Hepatocyte (in vitro differentiated cells): ENCODE results near the gene LPP. TPM values are rescaled to one million over a fixed set of nuclear protein-coding genes. Genes with fewer than 3 reads are reported as not detected.

Experiments
- DNase-seq: peaks from one replicate; pipeline ENCODE4 v3.0.0-alpha.2; 2016; ENCODE audit warnings: low spot score
- H2AFZ ChIP-seq: fragments of 200-600 bp; sonication (generic); 2 replicates; pipeline ENCODE4 v1.6.0; 2016; ENCODE audit warnings: antibody characterized with exemption, mild to moderate bottlenecking
- H3K27ac ChIP-seq: fragments of 200-600 bp; sonication (generic); 2 replicates; pipeline ENCODE4 v1.5.1; 2016; ENCODE audit warnings: mild to moderate bottlenecking
- H3K27me3 ChIP-seq: fragments of 200-600 bp; sonication (generic); 2 replicates; pipeline ENCODE4 v1.6.1; 2016
- H3K36me3 ChIP-seq: fragments of 200-600 bp; sonication (generic); replicated peaks from 2 replicates; pipeline ENCODE4 v1.5.1; 2016; ENCODE audit warnings: low read depth; ENCODE audit not compliant: insufficient read depth
- H3K4me1 ChIP-seq: fragments of 200-600 bp; sonication (generic); 2 replicates; pipeline ENCODE4 v1.5.1; 2016; ENCODE audit warnings: mild to moderate bottlenecking, moderate library complexity; ENCODE audit not compliant: insufficient read depth
- H3K4me2 ChIP-seq: fragments of 200-600 bp; sonication (generic); 2 replicates; pipeline ENCODE4 v1.6.0; 2016
- H3K4me3 ChIP-seq: fragments of 200-600 bp; sonication (generic); 2 replicates; pipeline ENCODE4 v1.5.1; 2016; ENCODE audit warnings: mild to moderate bottlenecking
- H3K79me2 ChIP-seq: fragments of 200-600 bp; sonication (generic); 2 replicates; pipeline ENCODE4 v1.6.0; 2017; ENCODE audit warnings: mild to moderate bottlenecking
- H3K9me2 ChIP-seq: fragments of 200-600 bp; sonication (generic); replicated peaks from 2 replicates; pipeline ENCODE4 v1.6.0; 2017; ENCODE audit warnings: mild to moderate bottlenecking; ENCODE audit not compliant: insufficient read depth
- H3K9me3 ChIP-seq: fragments of 200-600 bp; sonication (generic); 2 replicates; pipeline ENCODE4 v1.5.1; 2016; ENCODE audit warnings: low read depth, mild to moderate bottlenecking
- H4K20me1 ChIP-seq: fragments of 200-600 bp; sonication (generic); 2 replicates; pipeline ENCODE4 v1.6.0; 2016; ENCODE audit warnings: mild to moderate bottlenecking; ENCODE audit not compliant: insufficient read depth, poor library complexity, severe bottlenecking
- CTCF ChIP-seq: fragments of 200-600 bp; sonication (generic); IDR thresholded peaks from 2 replicates; pipeline ENCODE4 v1.5.1; 2016; ENCODE audit warnings: antibody characterized with exemption, mild to moderate bottlenecking; ENCODE audit not compliant: poor library complexity
- EZH2 ChIP-seq: fragments of 200-600 bp; sonication (generic); IDR thresholded peaks from 2 replicates; pipeline ENCODE4 v1.6.1; 2016; ENCODE audit warnings: antibody characterized with exemption, mild to moderate bottlenecking, borderline replicate concordance
- EZH2phosphoT487 ChIP-seq: fragments of 200-600 bp; sonication (generic); IDR thresholded peaks from one replicate; pipeline ENCODE4 v1.6.1; 2018; ENCODE audit warnings: antibody characterized with exemption, mild to moderate bottlenecking, low read depth, moderate library complexity; ENCODE audit not compliant: unreplicated experiment, severe bottlenecking
- WGBS: methylation state at CpG from one replicate; pipeline ENCODE4 v1.1.6; 2016; ENCODE audit warnings: low lambda C conversion rate; ENCODE audit errors: missing lambda C conversion rate; 5-methylcytosine and 5-hydroxymethylcytosine counted together
- polyA plus RNA-seq: library from polyadenylated mRNA; unstranded; fragments of >200 nt; fragmentation: Nextera tagmentation; extraction: Ambion mirVana; gene quantifications from 2 replicates; pipeline ENCODE4 v1.2.1, GENCODE V29; 2016
- total RNA-seq: library from RNA; depleted of rRNA; stranded (reverse); fragments of >200 nt; gene quantifications from 2 replicates; pipeline ENCODE4 v1.2.3, GENCODE V29; 2014

The LPP gene
- total and polyA plus RNA-seq, 2 experiments from 2014 or later: 53.2 to 73.8 TPM

DNA sequence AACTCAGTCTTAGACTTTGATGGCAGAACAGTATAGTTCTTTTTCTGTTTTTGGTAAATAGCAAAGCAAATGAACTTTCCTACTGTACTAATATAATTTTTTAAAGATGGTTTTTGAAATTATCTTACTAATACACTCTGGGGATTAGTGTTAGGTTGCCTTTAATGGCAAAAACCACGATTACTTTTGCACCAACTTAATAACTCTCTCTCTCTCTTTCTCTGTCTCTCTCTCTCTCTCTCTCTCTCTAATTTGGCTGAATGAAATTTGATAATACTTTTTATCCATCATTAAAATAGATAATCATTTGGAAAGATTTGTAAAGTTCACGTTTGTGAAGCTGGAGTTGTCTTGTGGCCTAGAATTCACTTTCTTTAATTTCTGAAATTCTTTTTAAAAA is 257.8 kb downstream of the LPP start:
- Histone ChIP-seq H3K9me3 (no peaks in the 10 kb centered on the region), H3K4me2 (no peak overlapping the region), H3K79me2 (peaks cover 10% of the 10 kb centered on the region), H3K27me3 (no peaks in the 10 kb centered on the region), H2AFZ (no peak overlapping the region), H3K4me1 (no peaks in the 10 kb centered on the region), H3K9me2 (no peaks in the 10 kb centered on the region), H3K27ac (no peak overlapping the region), H4K20me1 (no peaks in the 10 kb centered on the region), H3K36me3 (no peaks in the 10 kb centered on the region), H3K4me3 (no peak overlapping the region)
- no peak for TF ChIP-seq EZH2phosphoT487
- no peak for TF ChIP-seq EZH2
- no peak for TF ChIP-seq CTCF
- 94% methylated on average over 2 of the region's 2 CpGs for WGBS
- DNase-seq: no peak

DNA sequence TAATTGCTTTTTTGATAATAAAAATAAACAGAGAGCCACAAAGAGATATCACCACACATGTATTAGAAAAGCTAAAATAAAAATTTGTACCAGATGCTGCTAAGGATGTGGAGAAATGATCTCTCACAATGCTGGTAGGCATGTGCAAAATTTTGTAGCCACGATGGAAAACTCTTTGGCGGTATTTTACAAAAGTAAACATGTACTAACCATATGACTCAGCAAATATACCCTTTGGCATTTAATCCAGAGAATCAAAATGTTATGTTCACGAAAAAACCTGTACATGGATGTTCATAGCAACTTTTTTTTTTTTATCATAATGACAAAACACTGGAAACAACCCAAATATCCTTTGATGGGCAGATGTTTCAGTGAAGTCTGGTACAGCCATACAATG is 261.2 kb downstream of the LPP start:
- Histone ChIP-seq H3K9me2 (no peaks in the 10 kb centered on the region), H3K4me1 (no peaks in the 10 kb centered on the region), H3K36me3 (no peaks in the 10 kb centered on the region), H3K27me3 (no peaks in the 10 kb centered on the region), H2AFZ (no peak overlapping the region), H3K4me2 (no peak overlapping the region), H4K20me1 (no peaks in the 10 kb centered on the region), H3K27ac (no peak overlapping the region), H3K9me3 (no peaks in the 10 kb centered on the region), H3K4me3 (no peak overlapping the region), H3K79me2 (peaks cover 22% of the 10 kb centered on the region)
- WGBS: 96% methylated on average over 3 of the region's 3 CpGs
- DNase-seq: no peak
- no peak for TF ChIP-seq EZH2phosphoT487
- TF ChIP-seq CTCF: no peak
- no peak for TF ChIP-seq EZH2

DNA sequence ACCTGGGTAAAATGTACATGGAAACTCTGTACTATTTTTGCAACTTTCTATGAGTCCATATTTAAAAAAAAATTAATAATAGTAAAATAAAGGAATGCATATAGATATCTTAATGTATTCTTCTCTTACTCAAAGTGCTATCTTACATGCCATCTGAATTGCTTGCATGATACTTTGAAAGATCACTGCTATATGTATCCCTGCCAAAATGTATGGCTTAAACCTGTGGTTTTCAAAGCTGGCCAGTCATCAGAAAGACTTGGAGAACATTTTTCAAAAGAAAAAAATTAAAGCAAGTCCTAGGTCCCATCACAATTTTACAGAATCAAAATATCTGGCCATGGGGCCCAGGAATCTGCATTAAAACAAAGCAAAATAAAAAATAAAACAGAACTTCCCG is 262.1 kb downstream of the LPP start:
- Histone ChIP-seq H3K4me2 (no peak overlapping the region), H3K9me2 (no peaks in the 10 kb centered on the region), H3K4me3 (no peak overlapping the region), H3K27me3 (no peaks in the 10 kb centered on the region), H3K9me3 (no peaks in the 10 kb centered on the region), H4K20me1 (no peaks in the 10 kb centered on the region), H3K36me3 (no peaks in the 10 kb centered on the region), H3K4me1 (no peaks in the 10 kb centered on the region), H3K27ac (no peak overlapping the region), H2AFZ (no peak overlapping the region), H3K79me2 (peaks cover 22% of the 10 kb centered on the region)
- TF ChIP-seq EZH2phosphoT487: no peak
- TF ChIP-seq EZH2: no peak
- no peak for TF ChIP-seq CTCF
- 93% methylated on average over 1 of the region's 1 CpG for WGBS
- no peak for DNase-seq

GRCh38 chr3:188417271-188417696 is 263.3 kb downstream of the LPP start:
- TF ChIP-seq EZH2phosphoT487 (no peak), CTCF (no peak), EZH2 (no peak)
- Histone ChIP-seq H3K36me3 (no peaks in the 10 kb centered on the region), H3K4me1 (peaks cover 5% of the 10 kb centered on the region), H2AFZ (no peak overlapping the region), H3K9me3 (no peaks in the 10 kb centered on the region), H4K20me1 (no peaks in the 10 kb centered on the region), H3K79me2 (peaks cover 26% of the 10 kb centered on the region), H3K27ac (no peak overlapping the region), H3K27me3 (no peaks in the 10 kb centered on the region), H3K9me2 (no peaks in the 10 kb centered on the region), H3K4me3 (no peak overlapping the region), H3K4me2 (no peak overlapping the region)
- 84% methylated on average over 3 of the region's 3 CpGs for WGBS
- DNase-seq: no peak
